Astrocyte (in vitro differentiated cells and primary cell): Measurements from ENCODE around the gene CCL17.

Experiments
- CTCF ChIP-seq: IDR thresholded peaks from 2 replicates; pipeline ENCODE4 v1.5.1; 2011; ENCODE audit warnings: low read depth, mild to moderate bottlenecking, inconsistent platforms, low read length, moderate library complexity; ENCODE audit not compliant: insufficient read depth
- EZH2 ChIP-seq: IDR thresholded peaks from 2 replicates; pipeline ENCODE4 v1.6.1; 2012; ENCODE audit warnings: mild to moderate bottlenecking, low read length, inconsistent platforms; ENCODE audit not compliant: insufficient read depth

- no peak for TF ChIP-seq CTCF
- TF ChIP-seq EZH2, result no peak
Observed at GRCh38 chr16:57395026-57395425, 9.5 kb upstream of the CCL17 start.
